ENCODE measurements around the gene SMARCD1.
"Not testable (repeated sequence)": the region's sequence is repeated elsewhere in the genome, so short reads cannot be mapped to it uniquely, and the experiment has no call there.

The SMARCD1 gene

DNA sequence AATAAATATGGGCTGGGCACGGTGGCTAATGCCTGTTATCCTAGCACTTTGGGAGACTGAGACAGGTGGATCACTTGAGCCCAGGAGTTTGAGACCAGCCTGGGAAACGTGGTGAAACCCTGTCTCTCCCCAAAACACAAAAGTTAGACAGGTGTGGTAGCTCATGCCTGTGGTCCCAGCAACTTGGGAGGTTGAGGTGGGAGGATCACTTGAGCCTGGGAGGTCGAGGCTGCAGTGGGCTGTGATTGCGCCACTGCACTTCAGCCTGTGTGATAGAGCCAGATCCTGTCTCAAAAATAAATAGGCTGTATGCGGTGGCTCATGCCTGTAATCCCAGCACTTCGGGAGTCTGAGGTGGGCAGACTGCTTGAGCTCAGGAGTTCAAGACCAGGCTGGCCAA lies 62.9 kb downstream of the SMARCD1 start:
- DNase-seq: not testable (repeated sequence)

GRCh38 chr12:50149311-50149710 lies 64.2 kb downstream of the SMARCD1 start:
- no peak for DNase-seq

Data from right hindlimb (tissue), 1 donor.